GM12874 (cell line): ENCODE data around the gene NEURL2.

Source experiments
- TF ChIP-seq, protein P1 (sequence below): IDR thresholded peaks from 2 replicates; pipeline ENCODE4 v1.5.1; 2011; ENCODE audit warnings: low read depth, mild to moderate bottlenecking, control low read depth, low read length, moderate library complexity; ENCODE audit not compliant: insufficient read depth

Gene NEURL2

GRCh38 chr20:45883100-45883469, 7.9 kb downstream of the NEURL2 start:
- TF ChIP-seq, protein P1, sequence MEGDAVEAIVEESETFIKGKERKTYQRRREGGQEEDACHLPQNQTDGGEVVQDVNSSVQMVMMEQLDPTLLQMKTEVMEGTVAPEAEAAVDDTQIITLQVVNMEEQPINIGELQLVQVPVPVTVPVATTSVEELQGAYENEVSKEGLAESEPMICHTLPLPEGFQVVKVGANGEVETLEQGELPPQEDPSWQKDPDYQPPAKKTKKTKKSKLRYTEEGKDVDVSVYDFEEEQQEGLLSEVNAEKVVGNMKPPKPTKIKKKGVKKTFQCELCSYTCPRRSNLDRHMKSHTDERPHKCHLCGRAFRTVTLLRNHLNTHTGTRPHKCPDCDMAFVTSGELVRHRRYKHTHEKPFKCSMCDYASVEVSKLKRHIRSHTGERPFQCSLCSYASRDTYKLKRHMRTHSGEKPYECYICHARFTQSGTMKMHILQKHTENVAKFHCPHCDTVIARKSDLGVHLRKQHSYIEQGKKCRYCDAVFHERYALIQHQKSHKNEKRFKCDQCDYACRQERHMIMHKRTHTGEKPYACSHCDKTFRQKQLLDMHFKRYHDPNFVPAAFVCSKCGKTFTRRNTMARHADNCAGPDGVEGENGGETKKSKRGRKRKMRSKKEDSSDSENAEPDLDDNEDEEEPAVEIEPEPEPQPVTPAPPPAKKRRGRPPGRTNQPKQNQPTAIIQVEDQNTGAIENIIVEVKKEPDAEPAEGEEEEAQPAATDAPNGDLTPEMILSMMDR, result no peak

DNA sequence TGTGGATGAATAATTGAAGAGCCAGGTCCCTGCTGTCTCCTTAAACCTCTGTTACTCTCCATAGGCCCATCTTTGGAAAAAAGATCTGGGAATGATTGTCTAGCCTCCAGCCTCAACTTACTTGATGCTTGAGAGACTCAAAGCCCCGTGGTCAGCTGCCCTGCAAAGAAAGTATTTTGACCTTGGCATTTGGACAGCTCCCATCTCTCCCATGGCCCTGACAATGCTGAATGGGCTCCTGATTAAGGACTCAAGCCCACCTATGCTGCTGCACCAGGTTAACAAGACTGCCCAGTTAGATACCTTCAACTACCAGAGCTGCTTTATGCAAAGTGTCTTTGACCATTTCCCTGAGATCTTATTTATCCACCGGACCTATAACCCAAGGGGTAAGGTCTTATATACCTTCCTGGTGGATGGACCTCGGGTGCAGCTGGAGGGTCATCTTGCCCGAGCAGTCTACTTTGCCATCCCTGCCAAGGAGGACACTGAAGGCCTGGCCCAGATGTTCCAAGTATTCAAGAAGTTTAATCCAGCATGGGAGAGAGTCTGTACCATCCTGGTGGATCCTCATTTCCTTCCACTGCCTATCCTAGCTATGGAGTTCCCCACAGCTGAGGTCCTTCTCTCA, 8.4 kb downstream of the NEURL2 start:
- TF ChIP-seq, protein P1, result no peak

DNA sequence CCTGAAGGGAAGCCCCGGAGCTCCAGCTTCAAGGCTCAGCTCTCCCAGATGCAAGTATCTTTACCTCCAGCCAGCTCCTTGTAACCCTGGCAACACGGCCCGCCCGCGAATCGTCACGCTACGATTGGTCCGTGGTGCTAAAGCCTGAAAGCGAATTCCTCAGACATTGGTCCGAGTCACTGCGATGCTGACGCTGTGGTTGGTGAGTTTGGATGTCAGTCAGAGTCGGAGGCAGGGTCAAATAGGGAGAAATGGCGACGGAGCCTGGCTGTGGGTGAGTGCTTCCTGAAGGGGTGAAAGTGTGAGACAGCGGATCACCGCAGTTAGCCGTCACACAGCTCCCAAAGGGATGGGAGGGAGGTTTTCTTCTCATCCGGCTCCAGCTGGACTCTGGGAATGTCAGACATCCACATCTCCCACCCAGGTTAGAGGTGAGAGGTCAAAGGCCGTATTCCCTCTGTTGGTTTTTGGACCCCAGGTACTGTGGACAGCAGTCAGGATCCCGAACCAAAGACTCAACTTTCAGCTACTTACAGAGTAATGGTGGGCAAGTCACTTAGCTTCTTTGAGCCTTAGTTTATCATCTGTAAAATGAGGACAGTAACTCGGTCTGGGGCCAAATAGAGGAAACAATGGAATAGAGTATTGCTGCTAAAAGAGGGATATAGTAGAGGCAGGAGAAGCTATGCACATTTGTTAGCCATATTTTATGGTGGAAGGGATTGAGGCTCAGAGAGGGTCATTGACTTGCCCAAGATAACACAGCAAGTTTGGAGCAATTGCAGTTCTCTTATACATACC, 9.8 kb downstream of the NEURL2 start, which contains the start of gene ZSWIM1:
Gene ZSWIM1, plus strand, starts transcription at position 240 of the 801 bp plus-strand sequence. CDS start 1,366 bp downstream, outside the sequence.
- TF ChIP-seq, protein P1, result no peak

GRCh38 chr20:45878076-45878761, 12.8 kb downstream of the NEURL2 start:
- TF ChIP-seq, protein P1, result no peak

DNA sequence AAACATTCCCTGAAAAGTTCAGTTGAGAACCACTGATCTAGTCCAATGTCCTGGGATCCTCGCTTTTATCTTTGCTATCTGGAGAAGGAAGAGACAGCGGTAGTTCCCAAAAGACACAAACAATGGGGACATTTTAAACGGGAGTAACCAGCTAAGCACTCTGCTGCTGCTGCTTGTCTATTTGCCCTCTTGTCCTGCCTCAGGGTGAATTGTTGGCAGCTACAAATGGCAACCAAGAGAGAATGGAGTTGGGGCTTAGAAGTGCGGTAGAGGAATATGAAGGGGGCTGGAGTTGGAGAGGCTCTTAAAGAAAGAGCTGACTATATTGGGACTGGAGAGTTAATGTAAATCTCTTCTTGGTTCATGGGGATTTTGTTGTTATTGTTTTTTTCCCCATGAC, 16.4 kb downstream of the NEURL2 start:
- TF ChIP-seq, protein P1, result no peak

GRCh38 chr20:45873409-45874103, 17.5 kb downstream of the NEURL2 start:
- TF ChIP-seq, protein P1, result no peak

DNA sequence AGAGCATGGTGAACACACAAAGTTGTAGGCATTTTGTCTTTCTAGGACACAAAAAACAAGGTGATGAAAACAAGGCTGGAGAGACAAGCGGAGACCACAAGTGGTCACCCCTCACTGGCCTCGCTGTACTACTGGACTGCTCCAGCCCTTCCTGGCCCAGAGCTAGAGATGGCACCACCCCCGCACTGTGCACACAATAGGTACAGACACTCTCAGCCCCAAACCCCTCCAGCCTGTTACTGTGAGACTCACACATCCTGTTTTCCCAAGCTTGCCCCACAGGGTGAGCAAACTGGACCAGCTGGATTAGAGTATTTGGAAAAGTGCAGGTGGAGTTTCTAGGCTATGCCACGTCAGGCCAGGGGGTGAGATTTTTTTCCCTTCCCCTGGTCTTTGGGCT, 18.4 kb downstream of the NEURL2 start:
- TF ChIP-seq, protein P1, result no peak
